ENCODE results near the gene DOCK2.

Gene DOCK2

DNA sequence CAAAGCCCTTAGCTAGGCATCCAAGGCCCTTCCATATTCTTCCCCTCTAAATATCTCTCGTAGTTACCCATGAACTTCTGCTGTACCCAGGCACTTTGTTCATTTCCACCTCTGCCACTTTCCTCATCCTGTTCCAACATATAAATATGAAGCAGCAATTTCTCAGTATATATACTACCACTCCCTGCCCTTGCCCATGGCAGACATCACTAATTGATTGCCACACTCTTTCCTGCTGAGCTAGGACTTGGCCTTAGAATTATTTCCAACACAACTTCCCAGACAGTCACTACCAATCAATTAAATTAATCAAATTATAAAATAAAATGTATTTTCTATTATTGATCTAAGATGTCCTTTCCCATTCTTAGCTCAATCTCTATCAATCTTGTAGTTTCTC, 334.7 kb downstream of the DOCK2 start:
- DNase-seq (ENCODE audit: low spot score) (no peak), FAIRE-seq (no peak)

DNA sequence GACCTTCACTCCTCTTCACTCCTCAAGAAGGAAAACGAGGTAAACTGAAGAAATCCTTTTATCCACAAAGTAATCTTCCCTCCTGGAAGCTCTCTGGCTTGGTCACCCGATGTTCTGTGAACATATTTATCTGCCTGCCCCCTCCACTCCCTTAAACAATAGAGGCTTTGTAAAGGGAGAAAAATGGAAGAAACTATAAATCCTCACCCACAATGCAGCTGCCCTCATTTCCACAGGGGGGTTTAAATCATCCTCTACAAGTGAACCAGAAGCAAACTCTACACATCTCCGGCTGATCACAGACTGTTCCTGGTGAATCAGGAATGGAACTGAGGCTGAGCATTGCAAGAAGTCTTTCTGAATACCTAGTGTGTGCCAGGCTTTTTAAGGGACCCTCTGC, 336.0 kb downstream of the DOCK2 start:
- no peak for DNase-seq (ENCODE audit: low spot score)
- FAIRE-seq: no peak

DNA sequence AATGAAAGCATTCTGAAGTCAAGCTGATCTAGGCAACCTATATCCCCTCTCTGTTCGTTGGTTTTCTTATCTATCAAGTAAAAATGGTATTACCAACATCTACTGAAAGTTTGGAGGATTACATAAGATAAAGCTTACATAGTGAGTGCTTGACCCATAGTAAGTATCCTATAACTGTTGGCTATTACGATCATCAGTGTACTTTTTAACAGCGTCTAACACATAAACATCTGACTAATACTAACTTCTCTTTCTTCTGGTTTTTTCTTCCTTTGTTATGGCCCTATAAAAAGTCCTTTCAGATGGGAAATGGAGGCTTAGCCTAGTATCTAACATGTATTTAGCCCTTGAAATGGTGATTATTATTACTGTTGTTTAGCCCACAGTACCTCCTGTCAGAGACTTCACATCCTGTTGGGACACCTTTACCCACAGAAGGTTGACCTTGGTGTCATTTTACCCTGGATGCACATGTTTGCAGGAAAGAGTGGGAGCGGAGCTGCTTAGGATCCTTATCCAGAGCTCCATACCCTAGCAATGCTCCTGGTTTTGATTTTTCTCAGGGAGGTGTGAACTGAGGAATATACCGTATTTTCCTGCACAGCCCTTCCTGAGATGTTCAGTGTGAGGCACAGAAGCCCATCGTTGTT, 337.2 kb downstream of the DOCK2 start:
- FAIRE-seq (no peak), DNase-seq (ENCODE audit: low spot score) (no peak)

- FAIRE-seq (peak; percentile 73), DNase-seq (ENCODE audit: low spot score) (peak; percentile 63)
Measured at GRCh38 chr5:169978714-169979113, 341.6 kb downstream of the DOCK2 start.

DNA sequence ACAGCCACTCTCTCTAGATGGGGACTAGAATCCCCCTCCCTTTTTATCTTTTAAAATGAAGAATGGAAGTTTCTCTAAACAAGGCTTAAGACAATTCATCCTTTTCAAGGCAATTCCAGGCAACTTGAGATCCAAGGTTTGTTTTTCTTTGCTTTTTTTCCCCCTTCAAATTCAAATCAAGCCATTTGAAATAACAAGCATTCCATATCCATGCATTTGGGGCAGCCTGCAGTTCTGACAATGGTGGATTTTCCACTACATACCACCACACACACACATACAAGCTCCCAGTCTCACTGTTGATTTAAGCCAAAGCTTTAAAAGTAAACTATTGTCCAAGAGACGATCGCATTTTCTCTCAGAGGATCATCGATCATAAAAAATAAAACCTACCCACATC, 342.8 kb downstream of the DOCK2 start:
- DNase-seq (ENCODE audit: low spot score) (no peak), FAIRE-seq (no peak)

DNA sequence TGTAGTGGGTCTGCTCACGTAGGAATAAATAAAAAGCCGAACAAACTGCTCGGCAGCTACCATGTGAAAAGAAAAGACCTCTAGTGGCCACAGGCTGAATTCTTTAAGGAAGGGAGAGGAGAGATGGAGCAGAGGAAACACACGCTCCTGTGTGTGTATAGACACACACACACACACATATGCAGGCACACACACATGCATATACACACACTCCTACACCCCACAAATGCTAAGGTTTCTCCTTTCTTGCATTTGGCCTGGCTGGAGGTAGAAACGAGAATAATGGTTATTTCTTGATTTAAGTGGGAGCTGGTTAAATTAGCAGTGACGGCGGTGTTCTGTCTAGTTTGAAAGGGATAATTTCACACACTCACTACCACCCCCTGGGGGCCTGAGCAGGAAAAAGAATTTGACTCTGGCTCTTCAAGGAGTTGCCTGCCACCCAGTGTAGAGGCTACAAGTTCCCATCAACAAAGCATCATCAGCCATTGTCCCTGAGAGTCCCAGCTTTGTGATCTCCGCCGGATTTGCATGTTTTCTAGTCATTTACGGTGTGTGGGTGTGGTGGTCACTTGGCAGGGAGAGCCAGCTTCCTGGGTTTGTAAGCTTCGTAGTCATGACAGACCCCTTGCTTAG, 343.5 kb downstream of the DOCK2 start, which contains the start of gene INSYN2B:
Gene INSYN2B (minus strand): TSS at position 78 of the 636 bp plus-strand sequence. CDS start 96,597 bp downstream, outside the sequence.
- DNase-seq (ENCODE audit: low spot score) (peak; percentile 80), FAIRE-seq (peak; percentile 43)

GRCh38 chr5:169988206-169988605, 351.1 kb downstream of the DOCK2 start:
- no peak for DNase-seq (ENCODE audit: low spot score)
- FAIRE-seq: no peak

- DNase-seq (ENCODE audit: low spot score): no peak
- FAIRE-seq: no peak
Measured at GRCh38 chr5:169988947-169989346, 351.9 kb downstream of the DOCK2 start.

- no peak for DNase-seq (ENCODE audit: low spot score)
- FAIRE-seq: no peak
Measured at GRCh38 chr5:169989365-169989764, 352.3 kb downstream of the DOCK2 start.

DNA sequence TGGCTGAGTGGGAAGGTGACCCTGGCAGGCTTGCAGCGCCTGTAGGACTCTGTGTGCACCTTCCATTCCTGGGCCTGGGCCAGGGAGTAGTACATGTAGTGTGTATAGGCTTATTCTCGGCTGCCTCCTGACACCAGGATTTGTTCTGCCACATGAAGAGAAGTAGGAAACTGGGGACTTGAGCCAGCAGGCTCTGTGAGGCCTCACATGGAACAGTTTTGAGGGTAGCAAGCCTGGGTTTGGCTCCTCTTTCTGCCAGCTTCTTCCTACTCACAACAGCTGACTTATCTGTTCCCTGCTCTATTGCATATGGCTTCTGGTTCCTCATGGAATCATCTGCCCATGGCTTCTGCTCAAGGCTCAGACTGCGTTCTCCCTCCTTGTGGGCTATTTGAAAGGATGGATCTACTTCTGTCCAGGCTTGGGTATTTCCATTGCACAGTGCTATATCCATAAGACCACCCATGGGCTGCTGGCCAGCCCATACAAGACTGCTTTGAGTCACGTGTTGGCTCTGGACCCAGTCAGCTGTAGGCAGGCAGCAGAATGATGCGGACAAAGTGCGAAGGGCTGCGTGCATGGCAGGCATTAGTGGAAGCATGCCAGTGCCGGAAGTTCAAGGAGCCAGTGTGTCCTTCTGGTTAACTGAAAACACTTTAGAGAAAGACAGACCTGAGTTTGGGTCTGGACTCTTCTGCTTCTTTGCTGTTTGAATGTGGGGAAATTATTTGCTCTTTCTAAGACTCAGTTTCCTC, 354.2 kb downstream of the DOCK2 start:
- DNase-seq (ENCODE audit: low spot score) (no peak), FAIRE-seq (no peak)

- DNase-seq (ENCODE audit: low spot score) (no peak), FAIRE-seq (no peak)
Measured at GRCh38 chr5:169992789-169993484, 355.9 kb downstream of the DOCK2 start.

GRCh38 chr5:169993485-169993790, 356.4 kb downstream of the DOCK2 start:
- DNase-seq (ENCODE audit: low spot score) (no peak), FAIRE-seq (no peak)

DNA sequence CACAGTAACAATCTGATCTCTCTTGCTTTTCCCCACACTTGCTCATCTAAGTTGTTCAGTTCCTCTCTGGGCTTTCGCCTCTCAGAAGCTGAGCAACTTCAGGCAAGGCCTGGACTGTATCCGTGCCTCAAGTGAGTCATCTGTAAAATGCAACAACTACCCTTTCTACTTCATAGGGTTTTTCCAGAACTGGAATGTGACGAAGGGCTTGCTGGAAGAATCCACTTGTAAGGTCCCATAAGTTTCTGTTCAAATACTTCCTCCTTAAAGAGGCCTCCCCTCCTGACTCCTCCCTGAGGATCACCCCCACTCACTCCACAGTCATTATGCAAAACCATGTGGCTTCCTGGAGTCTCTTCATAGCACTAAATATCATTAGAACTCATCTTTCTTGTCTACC, 360.7 kb downstream of the DOCK2 start:
- FAIRE-seq (no peak), DNase-seq (ENCODE audit: low spot score) (no peak)

GRCh38 chr5:169999621-170000020, 362.5 kb downstream of the DOCK2 start:
- DNase-seq (ENCODE audit: low spot score) (no peak), FAIRE-seq (no peak)

- no peak for DNase-seq (ENCODE audit: low spot score)
- FAIRE-seq: no peak
Measured at GRCh38 chr5:170000155-170000554, 363.1 kb downstream of the DOCK2 start.

DNA sequence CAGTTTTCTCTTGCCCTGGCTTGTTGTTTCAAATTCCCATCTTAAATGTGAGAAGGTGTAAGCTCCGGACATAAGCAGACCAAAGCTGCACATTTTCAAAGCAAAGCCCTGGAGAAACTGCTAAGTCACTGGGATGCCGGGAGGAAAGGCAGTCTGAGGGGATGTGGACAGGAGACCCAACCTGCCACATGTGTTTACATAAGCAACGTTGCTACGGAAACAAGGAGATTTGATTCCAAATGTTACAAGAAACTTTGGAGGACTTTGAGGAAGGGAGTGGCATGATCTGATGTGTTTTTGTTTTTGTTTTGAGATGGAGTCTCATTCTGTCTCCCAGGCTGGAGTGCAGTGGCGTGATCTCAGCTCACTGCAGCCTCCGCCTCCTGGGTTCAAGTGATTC, 368.9 kb downstream of the DOCK2 start:
- FAIRE-seq (no peak), DNase-seq (ENCODE audit: low spot score) (no peak)

DNA sequence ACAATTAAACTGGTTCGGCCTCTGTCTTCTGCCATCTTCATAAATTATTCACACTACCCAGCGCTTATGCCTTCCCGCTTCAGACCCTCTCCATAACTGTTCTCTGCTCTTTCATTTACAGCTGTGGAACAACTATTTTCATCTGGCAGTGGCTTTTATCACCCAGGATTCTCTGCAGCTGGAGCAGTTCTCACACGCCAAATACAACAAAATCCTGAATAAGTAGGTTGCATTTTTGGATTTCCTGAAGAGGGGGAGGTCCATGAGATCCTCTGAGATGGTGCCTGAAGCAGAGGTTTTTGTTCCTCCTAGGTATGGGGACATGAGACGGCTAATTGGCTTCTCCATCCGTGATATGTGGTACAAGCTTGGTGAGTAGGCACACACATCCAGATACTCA, 371.3 kb downstream of the DOCK2 start:
- no peak for DNase-seq (ENCODE audit: low spot score)
- no peak for FAIRE-seq

GRCh38 chr5:170010595-170010994, 373.5 kb downstream of the DOCK2 start:
- FAIRE-seq: no peak
- no peak for DNase-seq (ENCODE audit: low spot score)

GRCh38 chr5:170011751-170012150, 374.7 kb downstream of the DOCK2 start:
- DNase-seq (ENCODE audit: low spot score) (no peak), FAIRE-seq (no peak)

DNA sequence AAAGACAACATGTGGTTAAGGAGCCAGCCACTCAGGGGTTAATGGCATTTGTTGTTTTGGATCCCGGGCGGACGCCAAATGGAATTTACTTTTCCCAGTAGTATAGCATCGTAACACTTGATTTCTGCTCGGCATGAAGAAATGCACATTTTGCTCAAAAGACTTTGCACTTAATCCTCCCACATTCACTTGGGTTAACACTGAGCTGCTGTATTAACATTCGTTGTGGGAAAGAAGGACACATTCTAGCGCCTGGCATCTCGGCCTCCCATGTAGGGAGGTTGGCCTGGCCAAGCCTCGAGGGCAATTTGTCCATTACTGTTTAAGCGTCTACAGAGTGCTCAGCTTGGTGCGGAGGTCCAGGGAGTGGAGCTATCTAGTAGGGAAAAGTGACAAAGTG, 375.5 kb downstream of the DOCK2 start:
- DNase-seq (ENCODE audit: low spot score): no peak
- FAIRE-seq: no peak

DNA sequence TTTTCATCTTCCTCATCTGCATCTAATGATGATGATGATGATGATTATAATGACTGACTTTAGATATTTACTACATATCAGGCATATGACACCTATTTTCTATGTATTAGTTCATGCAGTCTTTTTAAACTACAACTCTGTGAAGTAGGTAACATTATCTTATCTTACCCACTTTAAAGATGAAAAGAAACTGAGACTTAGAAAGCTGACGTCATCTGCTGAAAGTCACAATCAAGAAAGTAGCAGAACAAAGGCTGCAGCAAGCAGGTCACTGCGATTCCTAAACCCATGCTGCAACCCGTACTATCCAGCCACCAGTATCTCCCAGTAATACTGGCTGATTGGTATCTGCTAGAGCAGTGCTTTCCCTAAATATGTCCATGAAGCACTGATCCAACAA, 383.3 kb downstream of the DOCK2 start:
- FAIRE-seq: no peak

GRCh38 chr5:170021506-170021905, 384.4 kb downstream of the DOCK2 start:
- FAIRE-seq (no peak), DNase-seq (ENCODE audit: low spot score) (no peak)

More for the DNA sequence above, 383.3 kb downstream of the DOCK2 start:
- no peak for DNase-seq (ENCODE audit: low spot score)

Measured in RCC 7860 (cell line).